Keratinocyte (primary cell): ENCODE data around the gene CHAC1. TPM values are rescaled to one million over a fixed set of nuclear protein-coding genes. Genes with fewer than 3 reads are reported as not detected.

Source experiments
- DNase-seq: peaks from one replicate; pipeline ENCODE4 v3.0.0-alpha.2; 2011; ENCODE audit warnings: low read depth, missing footprints, low spot score
- FAIRE-seq: peaks from 2 replicates; lab custom pipeline; 2011; peaks lifted over from hg19 to GRCh38; lab: Jason Lieb, UNC
- H2AFZ ChIP-seq: 2 replicates; pipeline ENCODE4 v1.6.0; 2012; ENCODE audit warnings: low read length, control low read depth, inconsistent platforms; ENCODE audit not compliant: control insufficient read depth
- H3K27ac ChIP-seq: 2 replicates; pipeline ENCODE4 v1.5.1; 2011; ENCODE audit warnings: low read length; ENCODE audit not compliant: control insufficient read depth, insufficient read depth
- H3K27me3 ChIP-seq: 3 replicates; pipeline ENCODE4 v1.6.0; 2011; ENCODE audit warnings: low read length; ENCODE audit not compliant: control insufficient read depth, insufficient read depth; ENCODE audit errors: extremely low read depth
- H3K36me3 ChIP-seq, 2 experiments: 2 replicates in 1 of 2; 3 replicates in 1 of 2; pipeline ENCODE4 v1.5.1; 2011; ENCODE audit warnings: low read length in 2 of 2, mild to moderate bottlenecking in 1 of 2; ENCODE audit not compliant: control insufficient read depth in 2 of 2, insufficient read depth in 2 of 2; ENCODE audit errors: extremely low read depth in 1 of 2
- H3K4me1 ChIP-seq: 3 replicates; pipeline ENCODE4 v1.5.1; 2011; ENCODE audit warnings: low read length; ENCODE audit not compliant: control insufficient read depth, insufficient read depth; ENCODE audit errors: extremely low read depth
- H3K4me2 ChIP-seq: 3 replicates; pipeline ENCODE4 v1.6.0; 2011; ENCODE audit warnings: low read depth, low read length; ENCODE audit not compliant: control insufficient read depth, insufficient read depth; ENCODE audit errors: extremely low read depth
- H3K4me3 ChIP-seq, 3 experiments: fragments of 200-600 bp in 1 of 3; sonication (generic) in 1 of 3; 2 replicates in 2 of 3; 3 replicates in 1 of 3; pipeline ENCODE4 v1.5.1; 2011 to 2016; ENCODE audit warnings: low read length in 3 of 3, mild to moderate bottlenecking in 3 of 3, control low read depth in 2 of 3, inconsistent platforms in 1 of 3, low read depth in 1 of 3, mixed read lengths in 1 of 3, mixed run types in 1 of 3, moderate library complexity in 1 of 3; ENCODE audit not compliant: control insufficient read depth in 2 of 3, insufficient read depth in 2 of 3; ENCODE audit errors: extremely low read depth in 1 of 3
- H3K79me2 ChIP-seq: 2 replicates; pipeline ENCODE4 v1.6.0; 2012; ENCODE audit warnings: low read length; ENCODE audit not compliant: control insufficient read depth, insufficient read depth
- H3K9ac ChIP-seq: 3 replicates; pipeline ENCODE4 v1.6.0; 2011; ENCODE audit warnings: low read length; ENCODE audit not compliant: control insufficient read depth, insufficient read depth; ENCODE audit errors: extremely low read depth
- H3K9me1 ChIP-seq: 3 replicates; pipeline ENCODE4 v1.6.0; 2011; ENCODE audit warnings: low read length; ENCODE audit not compliant: control insufficient read depth, insufficient read depth; ENCODE audit errors: extremely low read depth
- H3K9me3 ChIP-seq: 2 replicates; pipeline ENCODE4 v1.5.1; 2012; ENCODE audit warnings: low read depth, low read length; ENCODE audit not compliant: control insufficient read depth
- H4K20me1 ChIP-seq: 3 replicates; pipeline ENCODE4 v1.6.0; 2011; ENCODE audit warnings: low read length; ENCODE audit not compliant: control insufficient read depth, insufficient read depth; ENCODE audit errors: extremely low read depth
- EZH2 ChIP-seq: IDR thresholded peaks from one replicate; pipeline ENCODE4 v1.6.1; 2012; ENCODE audit warnings: inconsistent platforms, mild to moderate bottlenecking, low read length, moderate library complexity
- dilution Hi-C: fragments of 300-500 bp; cut with MboI; formaldehyde crosslinking; loops from one replicate; pipeline ENCODE4 v1.7.0; 2020; ENCODE audit warnings: low sequenced_read_pairs; ENCODE audit not compliant: extremely low pct_ligation_motif_present
- polyA plus RNA-seq, 5 experiments: library from polyadenylated mRNA; depleted of rRNA in 3 of 5; stranded (reverse) in 3 of 5; stranded (forward) in 1 of 5; unstranded in 1 of 5; fragments of >200 nt; gene quantifications; 1 replicate in 1 of 5; 2 replicates in 3 of 5; 3 replicates in 1 of 5; pipeline versions ENCODE4 v1.2.1 to v1.2.3, GENCODE V29; 2011 to 2012; ENCODE audit warnings: missing spikeins in 2 of 5, low read depth in 1 of 5, low replicate concordance in 1 of 5
- TF ChIP-seq, protein P1 (sequence below), 3 experiments: IDR thresholded peaks in 1 of 3; conservative IDR thresholded peaks in 1 of 3; optimal IDR thresholded peaks in 1 of 3; 2 replicates in 2 of 3; 3 replicates in 1 of 3; pipeline versions ENCODE3 to v1.5.1; 2011; ENCODE audit warnings: low read length in 3 of 3, mild to moderate bottlenecking in 3 of 3, moderate library complexity in 2 of 3, control low read depth in 1 of 3, inconsistent platforms in 1 of 3; ENCODE audit not compliant: insufficient read depth in 2 of 3; ENCODE audit errors: extremely low read depth in 1 of 3

The CHAC1 gene
- polyA plus RNA-seq, 1 donor (not counting 4 experiments of a cell fraction or from before 2014, with no cell fraction given) = 6.4 TPM

DNA sequence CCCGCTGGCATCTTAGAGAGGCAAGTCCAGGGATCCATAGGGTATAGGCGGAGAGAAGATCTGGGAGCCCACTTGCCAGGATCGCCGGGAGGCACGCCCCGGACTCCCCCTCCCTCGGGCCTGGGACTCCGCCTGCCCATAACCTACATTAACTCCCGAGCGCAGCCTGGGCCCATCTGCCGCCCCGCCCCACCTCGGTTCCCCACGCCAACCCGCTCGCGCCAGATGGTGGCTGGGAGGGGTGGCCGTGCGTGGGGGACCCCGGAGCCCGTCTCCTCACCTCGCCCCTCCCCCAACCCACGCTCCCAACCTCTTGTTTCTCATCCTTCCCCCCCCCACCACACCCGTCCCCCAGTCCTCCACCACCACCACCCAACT lies 25.8 kb upstream of the CHAC1 start:
- Histone ChIP-seq H3K9me3 (no peaks in the 10 kb centered on the region), H4K20me1 (peaks cover 2% of the 10 kb centered on the region), H3K9me1 (no peaks in the 10 kb centered on the region), H2AFZ (no peak overlapping the region), H3K4me2 (no peak overlapping the region), H3K4me3 (no peak overlapping the region), H3K27ac (no peak overlapping the region), H3K79me2 (no peaks in the 10 kb centered on the region), H3K27me3 (peaks cover 87% of the 10 kb centered on the region), H3K4me1 (peaks cover 19% of the 10 kb centered on the region), H3K9ac (no peak overlapping the region), H3K36me3 (no peaks in the 10 kb centered on the region)
- FAIRE-seq (no peak), DNase-seq (no peak)
- dilution Hi-C loops = no loop called here
- TF ChIP-seq EZH2 = no peak
- TF ChIP-seq, protein P1, sequence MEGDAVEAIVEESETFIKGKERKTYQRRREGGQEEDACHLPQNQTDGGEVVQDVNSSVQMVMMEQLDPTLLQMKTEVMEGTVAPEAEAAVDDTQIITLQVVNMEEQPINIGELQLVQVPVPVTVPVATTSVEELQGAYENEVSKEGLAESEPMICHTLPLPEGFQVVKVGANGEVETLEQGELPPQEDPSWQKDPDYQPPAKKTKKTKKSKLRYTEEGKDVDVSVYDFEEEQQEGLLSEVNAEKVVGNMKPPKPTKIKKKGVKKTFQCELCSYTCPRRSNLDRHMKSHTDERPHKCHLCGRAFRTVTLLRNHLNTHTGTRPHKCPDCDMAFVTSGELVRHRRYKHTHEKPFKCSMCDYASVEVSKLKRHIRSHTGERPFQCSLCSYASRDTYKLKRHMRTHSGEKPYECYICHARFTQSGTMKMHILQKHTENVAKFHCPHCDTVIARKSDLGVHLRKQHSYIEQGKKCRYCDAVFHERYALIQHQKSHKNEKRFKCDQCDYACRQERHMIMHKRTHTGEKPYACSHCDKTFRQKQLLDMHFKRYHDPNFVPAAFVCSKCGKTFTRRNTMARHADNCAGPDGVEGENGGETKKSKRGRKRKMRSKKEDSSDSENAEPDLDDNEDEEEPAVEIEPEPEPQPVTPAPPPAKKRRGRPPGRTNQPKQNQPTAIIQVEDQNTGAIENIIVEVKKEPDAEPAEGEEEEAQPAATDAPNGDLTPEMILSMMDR (optimal IDR thresholded peaks at IDR 0.05 in 1 of 3, IDR thresholded peaks at IDR 0.05 in 1 of 3, conservative IDR thresholded peaks at IDR 0.05 in 1 of 3; ENCODE audit: extremely low read depth in 1 of 3, insufficient read depth in 2 of 3, low read length in 3 of 3) = no peak

GRCh38 chr15:40927873-40928806 lies 25.1 kb upstream of the CHAC1 start:
- dilution Hi-C loops = no loop called here
- Histone ChIP-seq H3K9me3 (no peaks in the 10 kb centered on the region), H3K27me3 (peaks cover 92% of the 10 kb centered on the region), H3K9me1 (no peaks in the 10 kb centered on the region), H3K4me2 (peak overlapping the region; percentile 70), H3K27ac (no peak overlapping the region), H3K9ac (no peak overlapping the region), H2AFZ (no peak overlapping the region), H3K4me1 (peaks cover 19% of the 10 kb centered on the region), H3K4me3 (peak overlapping the region in 2 of 3 experiments; percentile 48 to 60), H4K20me1 (peaks cover 2% of the 10 kb centered on the region), H3K36me3 (no peaks in the 10 kb centered on the region), H3K79me2 (no peaks in the 10 kb centered on the region)
- TF ChIP-seq, protein P1 (optimal IDR thresholded peaks at IDR 0.05 in 1 of 3, IDR thresholded peaks at IDR 0.05 in 1 of 3, conservative IDR thresholded peaks at IDR 0.05 in 1 of 3; ENCODE audit: extremely low read depth in 1 of 3, insufficient read depth in 2 of 3, low read length in 3 of 3) = no peak
- no peak for TF ChIP-seq EZH2
- DNase-seq (no peak), FAIRE-seq (no peak)
